Fibroblast of lung (primary cell): Measurements from ENCODE around the gene MAGED2. TPM values are rescaled to one million over a fixed set of nuclear protein-coding genes. Genes with fewer than 3 reads are reported as not detected.
"Not testable (repeated sequence)": the region's sequence is repeated elsewhere in the genome, so short reads cannot be mapped to it uniquely, and the experiment has no call there.

Source experiments
- DNase-seq, 2 donors: peaks; one replicate each; pipeline versions ENCODE4 v3.0.0 to v3.0.0-alpha.2; 2010; ENCODE audit warnings: low read depth in 2 of 2
- H2AFZ ChIP-seq: 2 replicates; pipeline ENCODE4 v1.5.1; 2012; ENCODE audit warnings: low read length, control low read depth, inconsistent platforms
- H3K27ac ChIP-seq: 2 replicates; pipeline ENCODE4 v1.5.1; 2011; ENCODE audit warnings: low read length, control low read depth; ENCODE audit not compliant: insufficient read depth
- H3K27me3 ChIP-seq: 2 replicates; pipeline ENCODE4 v1.5.1; 2011; ENCODE audit warnings: mild to moderate bottlenecking, low read length; ENCODE audit not compliant: control insufficient read depth, insufficient read depth
- H3K36me3 ChIP-seq: 2 replicates; pipeline ENCODE4 v1.5.1; 2011; ENCODE audit warnings: low read length; ENCODE audit not compliant: control insufficient read depth, insufficient read depth
- H3K4me1 ChIP-seq: 2 replicates; pipeline ENCODE4 v1.5.1; 2011; ENCODE audit warnings: low read length; ENCODE audit not compliant: control insufficient read depth, insufficient read depth; ENCODE audit errors: extremely low read depth
- H3K4me2 ChIP-seq: 2 replicates; pipeline ENCODE4 v1.5.1; 2011; ENCODE audit warnings: low read length, control low read depth; ENCODE audit not compliant: insufficient read depth; ENCODE audit errors: extremely low read depth
- H3K4me3 ChIP-seq, 4 experiments: fragments of 200-600 bp in 1 of 4; sonication (generic) in 1 of 4; replicated peaks in 1 of 4; 2 replicates each; pipeline ENCODE4 v1.5.1; 2011 to 2016; ENCODE audit warnings: low read length in 4 of 4, low read depth in 3 of 4, mild to moderate bottlenecking in 3 of 4, control low read depth in 2 of 4, inconsistent platforms in 1 of 4, mixed read lengths in 1 of 4; ENCODE audit not compliant: insufficient read depth in 1 of 4; ENCODE audit errors: control extremely low read depth in 1 of 4
- H3K79me2 ChIP-seq: 2 replicates; pipeline ENCODE4 v1.5.1; 2012; ENCODE audit warnings: mild to moderate bottlenecking, low read length, inconsistent platforms; ENCODE audit not compliant: control insufficient read depth, insufficient read depth
- H3K9ac ChIP-seq: 2 replicates; pipeline ENCODE4 v1.5.1; 2011; ENCODE audit warnings: mild to moderate bottlenecking, low read length, control low read depth; ENCODE audit not compliant: insufficient read depth
- H3K9me3 ChIP-seq: 2 replicates; pipeline ENCODE4 v1.5.1; 2012; ENCODE audit warnings: low read depth, low read length; ENCODE audit not compliant: control insufficient read depth, insufficient read depth
- H4K20me1 ChIP-seq: 2 replicates; pipeline ENCODE4 v1.5.1; 2011; ENCODE audit warnings: low read length; ENCODE audit not compliant: control insufficient read depth, insufficient read depth; ENCODE audit errors: extremely low read depth
- CTCF ChIP-seq, 2 donors: IDR thresholded peaks in 1 of 2; conservative IDR thresholded peaks in 1 of 2; 1 replicate in 1 of 2; 2 replicates in 1 of 2; pipeline ENCODE4 v1.5.1; 2011 to 2012; ENCODE audit warnings: low read length in 2 of 2, control low read depth in 1 of 2, inconsistent platforms in 1 of 2, low read depth in 1 of 2, mild to moderate bottlenecking in 1 of 2
- EZH2 ChIP-seq: IDR thresholded peaks from 2 replicates; pipeline ENCODE4 v1.5.1; 2012; ENCODE audit warnings: low read length, control low read depth, mild to moderate bottlenecking; ENCODE audit errors: missing control alignments
- polyA plus RNA-seq, 2 donors: library from polyadenylated mRNA; depleted of rRNA in 1 of 2; stranded (reverse) in 1 of 2; unstranded in 1 of 2; fragments of >200 nt; gene quantifications; 2 replicates each; pipeline ENCODE4 v1.2.1, GENCODE V29; 2011 to 2012; ENCODE audit warnings: missing spikeins in 1 of 2
- total RNA-seq: library from RNA; depleted of rRNA; stranded (reverse); fragments of >200 nt; gene quantifications from 2 replicates; pipeline ENCODE4 v1.2.1, GENCODE V29; 2014

Gene MAGED2
- total and polyA plus RNA-seq, 2 donors (not counting 1 experiment from before 2014, with no cell fraction given), result 177 to 312 TPM

DNA sequence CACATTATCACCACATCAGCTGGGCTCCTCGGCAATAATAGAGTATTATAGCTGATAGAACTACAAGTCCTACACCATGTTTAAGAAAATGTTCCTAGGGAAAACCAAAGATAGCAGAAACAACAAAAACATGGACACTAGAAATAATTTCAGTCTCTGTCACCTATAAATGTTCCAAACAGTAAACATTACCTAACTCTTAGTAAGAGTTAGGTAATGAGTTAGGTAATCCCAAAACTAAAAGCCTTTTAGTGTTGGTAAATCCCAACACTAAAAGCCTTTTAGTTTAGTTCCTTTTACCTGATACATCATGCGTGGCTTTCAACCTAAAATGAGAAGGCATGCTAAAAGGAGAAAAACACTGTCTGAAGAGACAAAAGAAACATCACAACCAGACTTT is 35.5 kb downstream of the MAGED2 start:
- Histone ChIP-seq H3K27me3 (no peaks in the 10 kb centered on the region), H3K79me2 (no peaks in the 10 kb centered on the region), H2AFZ (no peak overlapping the region), H3K9ac (no peak overlapping the region), H3K4me1 (no peaks in the 10 kb centered on the region), H3K4me3 (no peak overlapping the region), H3K27ac (no peak overlapping the region), H4K20me1 (no peaks in the 10 kb centered on the region), H3K9me3 (no peaks in the 10 kb centered on the region), H3K4me2 (no peak overlapping the region), H3K36me3 (no peaks in the 10 kb centered on the region)
- no peak for DNase-seq
- TF ChIP-seq EZH2 (no peak), CTCF (conservative IDR thresholded peaks at IDR 0.05 in 1 of 2, IDR thresholded peaks at IDR 0.05 in 1 of 2; ENCODE audit: low read depth in 1 of 2, low read length in 2 of 2) (no peak)

DNA sequence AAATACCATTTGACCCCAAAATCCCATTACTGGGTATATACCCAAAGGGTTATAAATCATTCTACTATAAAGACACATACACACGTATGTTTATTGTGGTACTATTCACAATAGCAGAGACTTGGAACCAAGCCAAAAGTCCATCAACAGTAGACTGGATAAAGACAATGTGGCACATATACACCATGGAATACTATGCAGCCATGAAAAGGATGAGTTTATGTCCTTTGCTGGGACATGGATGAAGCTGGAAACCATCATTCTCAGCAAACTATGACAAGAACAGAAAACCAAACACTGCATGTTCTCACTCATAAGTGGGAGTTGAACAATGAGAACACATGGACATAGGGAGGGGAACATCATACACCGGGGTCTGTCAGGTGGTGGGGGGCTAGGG is 40.2 kb downstream of the MAGED2 start:
- H3K9me3 ChIP-seq, H3K27me3 ChIP-seq, H2AFZ ChIP-seq, H3K36me3 ChIP-seq, H3K4me1 ChIP-seq, H3K27ac ChIP-seq, H4K20me1 ChIP-seq, H3K4me2 ChIP-seq, H3K79me2 ChIP-seq, H3K4me3 ChIP-seq, H3K9ac ChIP-seq, DNase-seq: not testable (repeated sequence)

GRCh38 chrX:54865208-54865607 is 57.7 kb downstream of the MAGED2 start:
- Histone ChIP-seq H3K9me3 (no peaks in the 10 kb centered on the region), H3K27me3 (no peaks in the 10 kb centered on the region), H3K4me1 (no peaks in the 10 kb centered on the region), H3K79me2 (no peaks in the 10 kb centered on the region), H3K27ac (no peak overlapping the region), H4K20me1 (no peaks in the 10 kb centered on the region), H3K36me3 (no peaks in the 10 kb centered on the region), H3K4me3 (no peak overlapping the region), H2AFZ (no peak overlapping the region), H3K9ac (no peak overlapping the region), H3K4me2 (no peak overlapping the region)
- DNase-seq, result no peak
- TF ChIP-seq CTCF (conservative IDR thresholded peaks at IDR 0.05 in 1 of 2, IDR thresholded peaks at IDR 0.05 in 1 of 2; ENCODE audit: low read depth in 1 of 2, low read length in 2 of 2), result no peak
- TF ChIP-seq EZH2, result no peak

Other genes with a start within 250 kb of the MAGED2 start
- not detected in 2 replicates for gene ITIH6, start 9.5 kb upstream of the MAGED2 start, total RNA-seq
- gene ITIH6, start 9.5 kb upstream of the MAGED2 start, polyA plus RNA-seq, result not detected in 2 replicates
- gene TRO, start 113.1 kb downstream of the MAGED2 start, total RNA-seq, result 11.3 and 13.0 TPM in 2 replicates
- gene TRO, start 113.1 kb downstream of the MAGED2 start, polyA plus RNA-seq, result 9.0 and 13.6 TPM in 2 replicates
- under 0.01 TPM in 1 of 2 replicates, not detected in the other for gene PFKFB1, start 186.4 kb downstream of the MAGED2 start, total RNA-seq
- 0.10 TPM in 1 of 2 replicates, not detected in the other for gene PFKFB1, start 186.4 kb downstream of the MAGED2 start, polyA plus RNA-seq
- gene APEX2, start 192.6 kb downstream of the MAGED2 start, total RNA-seq, result 4.6 and 4.8 TPM in 2 replicates
- 11.0 and 19.3 TPM in 2 replicates for gene APEX2, start 192.6 kb downstream of the MAGED2 start, polyA plus RNA-seq
- not detected in 2 replicates for gene ALAS2, start 223.2 kb downstream of the MAGED2 start, total RNA-seq
- not detected in 2 replicates for gene ALAS2, start 223.2 kb downstream of the MAGED2 start, polyA plus RNA-seq